Measurements from ENCODE around the gene HNRNPLL.
A peak's percentile ranks its signal among the peaks of the same experiment; 100 is the strongest.
"Not testable (repeated sequence)": the region's sequence is repeated elsewhere in the genome, so short reads cannot be mapped to it uniquely, and the experiment has no call there.

HNRNPLL gene

GRCh38 chr2:38552259-38552658, 50.5 kb downstream of the HNRNPLL start:
- DNase-seq (ENCODE audit: low read depth in 2 of 2), result no peak

GRCh38 chr2:38551746-38552145, 51.0 kb downstream of the HNRNPLL start:
- DNase-seq (ENCODE audit: low read depth in 2 of 2), result no peak

- DNase-seq (ENCODE audit: low read depth in 2 of 2), result no peak
Observed at GRCh38 chr2:38551171-38551570, 51.6 kb downstream of the HNRNPLL start.

GRCh38 chr2:38549851-38550250, 52.9 kb downstream of the HNRNPLL start:
- DNase-seq (ENCODE audit: low read depth in 2 of 2), result no peak

GRCh38 chr2:38549071-38549704, 53.5 kb downstream of the HNRNPLL start:
- no peak for DNase-seq (ENCODE audit: low read depth in 2 of 2)

- DNase-seq (ENCODE audit: low read depth in 2 of 2), result no peak
Observed at GRCh38 chr2:38547791-38548190, 54.9 kb downstream of the HNRNPLL start.

GRCh38 chr2:38546585-38546984, 56.1 kb downstream of the HNRNPLL start:
- no peak for DNase-seq (ENCODE audit: low read depth in 2 of 2)

- DNase-seq (ENCODE audit: low read depth in 2 of 2), result no peak
Observed at GRCh38 chr2:38546064-38546463, 56.7 kb downstream of the HNRNPLL start.

GRCh38 chr2:38542248-38542631, 60.5 kb downstream of the HNRNPLL start:
- DNase-seq (ENCODE audit: low read depth in 2 of 2), result not testable (repeated sequence)

GRCh38 chr2:38540580-38541286, 62.0 kb downstream of the HNRNPLL start:
- no peak for DNase-seq (ENCODE audit: low read depth in 2 of 2)

- DNase-seq (ENCODE audit: low read depth in 2 of 2), result no peak
Observed at GRCh38 chr2:38539086-38539485, 63.6 kb downstream of the HNRNPLL start.

GRCh38 chr2:38537937-38538525, 64.7 kb downstream of the HNRNPLL start:
- DNase-seq (ENCODE audit: low read depth in 2 of 2), result no peak

GRCh38 chr2:38537296-38537695, 65.4 kb downstream of the HNRNPLL start:
- DNase-seq (ENCODE audit: low read depth in 2 of 2), result not testable (repeated sequence)

- peak; percentile 80 to 88 for DNase-seq (ENCODE audit: low read depth in 2 of 2)
Observed at GRCh38 chr2:38535744-38536506, 66.8 kb downstream of the HNRNPLL start.

- DNase-seq (ENCODE audit: low read depth in 2 of 2), result no peak
Observed at GRCh38 chr2:38535404-38535743, 67.4 kb downstream of the HNRNPLL start.

GRCh38 chr2:38534746-38535403, 67.9 kb downstream of the HNRNPLL start:
- no peak for DNase-seq (ENCODE audit: low read depth in 2 of 2)

- DNase-seq (ENCODE audit: low read depth in 2 of 2), result no peak
Observed at GRCh38 chr2:38533757-38534545, 68.8 kb downstream of the HNRNPLL start.

GRCh38 chr2:38533180-38533579, 69.5 kb downstream of the HNRNPLL start:
- DNase-seq (ENCODE audit: low read depth in 2 of 2), result no peak

- no peak for DNase-seq (ENCODE audit: low read depth in 2 of 2)
Observed at GRCh38 chr2:38532366-38532765, 70.4 kb downstream of the HNRNPLL start.

- no peak for DNase-seq (ENCODE audit: low read depth in 2 of 2)
Observed at GRCh38 chr2:38529208-38529607, 73.5 kb downstream of the HNRNPLL start.

GRCh38 chr2:38528534-38528933, 74.2 kb downstream of the HNRNPLL start:
- DNase-seq (ENCODE audit: low read depth in 2 of 2), result no peak

All from stimulated activated CD4-positive, alpha-beta T cell treated with anti-CD3 and anti-CD28 coated beads, Interleukin-4, amount 100 ng/mL, for 48 hours (primary cell).